GM12801 (cell line): ENCODE data around the gene ADAMTS4.

Experiments used
- CTCF ChIP-seq: IDR thresholded peaks from one replicate; pipeline ENCODE4 v1.5.1; 2011; ENCODE audit warnings: control low read depth; ENCODE audit not compliant: insufficient read length; ENCODE audit errors: extremely low read depth

The ADAMTS4 gene

GRCh38 chr1:161159087-161159912, 39.6 kb downstream of the ADAMTS4 start, which contains the start of gene USP21:
USP21 (plus strand) TSS chr1:161159500; CDS start chr1:161160641, 1,141 bp downstream.
- TF ChIP-seq CTCF = no peak

- no peak for TF ChIP-seq CTCF
Measured at GRCh38 chr1:161158316-161159010, 40.4 kb downstream of the ADAMTS4 start.

GRCh38 chr1:161157867-161158266, 41.0 kb downstream of the ADAMTS4 start:
- TF ChIP-seq CTCF = no peak

- TF ChIP-seq CTCF = no peak
Measured at GRCh38 chr1:161153682-161154337, 45.0 kb downstream of the ADAMTS4 start, which contains the start of gene UFC1. UFC1 (plus strand) TSS chr1:161153978; CDS start chr1:161153998, 20 bp downstream.

GRCh38 chr1:161153176-161153575, 45.7 kb downstream of the ADAMTS4 start:
- TF ChIP-seq CTCF = no peak

- TF ChIP-seq CTCF = no peak
Measured at GRCh38 chr1:161145832-161146231, 53.0 kb downstream of the ADAMTS4 start.
